Stimulated activated CD8-positive, alpha-beta memory T cell treated with anti-CD3 and anti-CD28 coated beads, Interleukin-2, amount 100 ng/mL, for 1 hour (primary cell): ENCODE results near the gene PBX1.

Experiments
- DNase-seq, 2 donors: peaks; one replicate each; pipeline ENCODE4 v3.0.0-alpha.2; 2020; ENCODE audit warnings: low read depth in 2 of 2

The PBX1 gene

DNA sequence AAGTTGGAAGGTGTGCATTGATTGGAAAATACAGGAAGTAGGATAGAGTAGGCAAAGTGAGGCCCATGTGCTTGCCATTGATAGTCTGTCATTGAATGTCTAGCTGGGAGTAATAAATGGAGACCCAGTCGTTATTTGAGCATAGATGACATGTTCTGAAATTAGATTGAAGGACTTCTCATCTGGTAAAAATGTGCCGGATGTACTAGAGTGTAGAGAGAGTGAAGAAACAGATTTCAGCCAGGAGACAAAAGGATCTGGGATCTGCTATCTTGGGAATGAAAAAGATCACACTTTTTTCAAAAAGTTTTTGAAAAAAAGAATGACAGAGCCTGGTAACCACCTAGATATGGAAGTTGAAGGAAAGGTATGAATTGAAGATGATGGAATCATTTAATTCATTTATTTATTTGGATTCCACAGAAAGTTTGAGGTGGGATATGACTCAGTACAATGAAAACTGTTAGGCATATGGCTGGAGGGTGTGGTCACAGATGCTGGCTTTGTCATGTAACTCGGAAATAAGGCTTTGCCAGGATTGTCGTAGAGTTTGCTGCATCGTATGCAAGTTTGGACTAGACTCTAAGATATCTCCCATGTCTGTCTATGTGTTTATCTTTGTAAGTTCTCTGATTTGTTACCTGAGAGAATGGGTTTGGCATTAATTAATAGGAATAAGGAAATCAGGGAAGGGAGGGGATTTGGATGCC is 137.1 kb downstream of the PBX1 start:
- DNase-seq: no peak

DNA sequence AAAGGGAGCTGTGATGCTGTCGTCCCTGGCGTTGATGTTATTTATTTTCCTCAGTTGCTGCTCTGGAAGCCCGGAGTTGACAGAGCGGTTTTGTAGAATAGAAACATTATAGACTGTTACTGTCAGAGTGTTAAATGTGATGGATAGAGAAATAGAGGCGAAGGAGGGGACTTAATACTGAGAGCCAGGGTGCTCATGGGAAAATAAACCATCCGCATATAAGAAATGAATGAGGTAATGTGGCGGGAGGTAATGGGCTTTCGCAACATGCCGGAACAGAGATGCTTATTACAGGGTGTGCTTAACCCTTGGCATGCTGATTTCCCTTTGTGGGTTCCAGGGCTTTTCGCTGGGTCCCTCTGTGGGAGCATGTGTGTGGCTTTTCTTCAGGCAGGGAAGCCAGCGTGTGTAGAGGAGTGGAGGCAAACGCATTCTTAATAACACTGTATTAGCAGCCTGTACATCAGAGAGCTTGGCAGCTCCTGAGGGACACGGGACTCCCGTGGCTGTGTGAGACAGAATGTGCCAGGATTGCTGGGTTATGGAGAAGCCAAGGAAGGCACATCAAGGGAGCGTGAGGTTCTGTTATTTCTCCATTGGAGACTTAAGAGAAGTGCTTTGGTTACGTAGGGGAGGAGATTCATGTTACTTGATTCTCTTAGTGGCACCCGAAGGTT is 141.0 kb downstream of the PBX1 start:
- DNase-seq: no peak

DNA sequence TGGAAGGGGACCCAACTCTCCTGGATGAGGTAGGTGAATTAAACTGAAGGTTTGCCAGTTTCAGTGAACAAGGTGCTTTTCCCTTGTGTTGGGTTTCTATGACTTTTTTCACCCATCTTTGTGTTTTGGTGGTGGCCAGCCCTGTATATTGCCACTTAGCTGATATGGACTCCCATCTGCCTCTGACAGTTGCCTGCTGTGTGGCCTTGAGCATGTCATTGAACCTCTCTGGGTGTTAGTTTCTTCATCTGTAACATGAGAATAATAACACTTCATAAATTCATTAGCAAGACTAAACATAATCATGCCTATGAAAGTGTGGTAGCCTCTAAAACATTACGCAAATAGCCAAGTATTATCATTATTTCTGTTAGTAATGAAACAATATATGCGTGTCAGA is 141.7 kb downstream of the PBX1 start:
- DNase-seq: no peak

DNA sequence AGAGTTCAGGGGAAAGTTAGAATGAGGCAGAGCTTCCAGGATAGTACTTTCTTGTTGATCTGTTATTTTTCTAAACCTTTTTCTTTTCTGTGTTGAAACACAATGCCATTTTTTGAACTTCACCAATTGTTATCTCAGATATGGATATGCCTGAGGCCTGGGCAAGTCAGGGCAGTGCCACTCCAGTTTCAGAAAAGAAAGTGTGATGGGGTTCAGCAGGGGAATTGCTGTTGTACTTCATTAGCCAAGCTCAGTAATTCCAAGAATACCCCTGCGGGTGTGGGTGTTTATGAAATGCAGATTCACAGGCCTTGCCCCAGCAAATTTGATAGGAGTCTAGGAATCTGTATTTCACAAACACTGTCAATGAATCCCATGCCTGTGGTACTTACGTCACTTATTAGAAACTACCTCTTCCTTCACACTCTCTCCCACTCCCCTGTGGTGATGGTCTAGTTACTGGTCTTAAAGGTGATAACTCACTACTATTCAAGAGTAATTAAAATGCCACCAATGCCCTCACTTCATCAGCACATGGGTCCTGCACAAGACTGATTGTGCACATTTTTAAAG is 142.3 kb downstream of the PBX1 start:
- DNase-seq: no peak

DNA sequence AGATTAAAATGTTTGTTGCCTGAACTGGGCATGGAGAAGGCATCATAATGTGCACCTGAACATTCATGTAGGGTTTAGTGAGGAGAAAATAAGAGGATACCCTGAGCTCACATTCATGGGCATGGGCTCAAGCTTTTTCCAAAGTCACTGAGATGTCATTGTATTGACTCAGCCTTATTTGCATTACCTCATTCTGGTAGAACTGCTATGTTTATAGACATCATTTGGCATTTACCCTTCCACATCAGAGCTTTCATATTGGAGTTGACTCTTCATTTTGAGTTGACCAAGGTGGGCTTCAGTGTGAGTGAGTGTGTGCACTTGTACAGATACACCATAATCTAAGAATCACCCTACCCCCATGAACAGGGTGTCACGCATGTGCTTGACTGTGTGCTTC is 143.2 kb downstream of the PBX1 start:
- no peak for DNase-seq

DNA sequence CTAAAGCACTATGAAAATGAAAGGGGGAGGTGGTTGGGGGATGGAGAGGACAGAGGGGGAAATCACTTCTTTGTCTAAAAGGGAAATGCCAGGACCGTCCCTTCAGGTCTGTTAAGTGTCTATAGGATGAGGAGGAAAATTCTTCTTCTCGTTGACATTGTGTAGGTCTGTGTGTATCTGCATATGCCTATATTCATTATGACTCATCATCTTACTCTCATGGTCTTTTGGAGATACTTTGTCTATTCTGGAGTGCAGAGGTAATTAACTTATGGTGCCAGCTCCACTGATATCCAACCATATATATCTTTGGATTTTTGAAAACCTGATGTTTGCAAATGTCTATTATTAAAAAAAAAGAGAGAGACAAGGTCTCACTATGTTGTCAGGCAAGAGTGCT is 143.7 kb downstream of the PBX1 start:
- DNase-seq: no peak

DNA sequence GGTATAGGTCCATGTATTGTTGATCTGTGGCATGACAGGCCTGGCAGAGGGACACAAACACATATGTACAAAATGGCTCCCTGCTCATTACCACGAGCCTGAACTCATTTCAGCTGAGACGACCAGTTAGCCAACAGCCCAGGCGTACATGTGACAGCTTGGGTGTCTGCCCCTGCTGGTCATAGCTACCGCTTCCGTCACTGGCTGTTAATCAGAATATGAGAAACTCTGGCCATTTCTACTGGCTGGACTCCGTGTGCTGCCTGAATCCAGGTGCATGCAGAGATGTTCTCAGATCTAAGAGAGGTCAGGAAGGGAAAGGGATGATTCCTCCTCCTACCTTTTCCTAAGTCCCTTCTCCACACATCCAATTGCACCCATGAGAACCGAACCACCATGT is 144.5 kb downstream of the PBX1 start:
- no peak for DNase-seq

DNA sequence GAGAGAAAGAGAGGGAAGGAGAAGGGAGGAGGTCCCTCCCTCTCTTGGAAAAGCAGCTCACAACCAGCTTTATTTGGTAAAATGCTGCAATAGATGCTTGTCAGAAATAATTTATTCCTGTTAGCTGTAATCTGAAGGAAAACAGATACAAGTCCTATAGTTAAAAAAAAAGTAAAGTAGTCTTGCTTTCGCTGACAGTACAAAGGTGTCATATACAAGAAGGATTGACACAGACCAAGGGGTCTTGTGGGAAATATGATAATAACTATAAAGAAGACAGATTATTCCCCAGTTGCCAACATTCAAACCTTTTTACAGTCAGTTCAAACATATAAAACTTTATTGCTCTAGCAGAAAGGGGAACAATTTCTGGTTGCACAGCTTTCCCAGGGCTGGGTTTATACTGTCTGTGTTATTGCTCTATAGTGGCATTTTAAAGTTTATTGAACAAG is 145.0 kb downstream of the PBX1 start:
- DNase-seq: no peak

DNA sequence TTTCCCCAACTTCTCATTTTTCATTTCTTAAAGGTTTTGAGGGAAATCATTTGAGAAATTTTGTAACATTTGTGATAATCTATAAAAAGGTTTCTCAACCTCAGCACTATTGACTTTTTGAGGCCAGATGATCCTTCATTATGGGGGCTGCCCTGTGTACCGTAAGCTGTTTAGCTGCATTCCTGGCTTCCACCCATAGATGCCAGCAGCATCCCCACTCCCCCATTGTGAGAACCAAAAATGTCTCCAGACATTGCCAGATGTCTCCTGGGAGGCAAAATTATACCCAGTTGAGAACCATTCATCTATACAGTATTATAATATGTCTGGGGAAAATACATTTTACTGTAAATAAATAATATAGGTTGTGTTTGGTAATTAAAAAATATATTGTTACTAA is 146.0 kb downstream of the PBX1 start:
- no peak for DNase-seq

DNA sequence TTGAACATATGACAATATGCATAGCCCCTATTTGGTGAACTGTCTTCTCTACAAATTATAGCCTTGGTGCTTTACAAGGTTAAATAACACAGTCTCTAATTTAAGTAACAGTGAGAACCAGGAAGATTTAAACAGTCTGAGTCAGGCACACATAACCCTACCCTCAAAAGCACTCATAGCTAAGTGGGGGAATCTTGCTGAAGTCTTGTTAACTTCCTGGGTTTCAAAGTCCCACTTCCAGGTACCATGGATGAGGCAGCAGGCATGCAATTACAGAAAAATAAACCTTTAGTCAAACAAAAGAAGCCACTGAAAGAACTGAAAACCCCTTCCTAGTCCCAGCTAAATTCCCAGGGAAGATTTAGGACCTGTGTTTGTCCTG is 147.6 kb downstream of the PBX1 start:
- DNase-seq: no peak

DNA sequence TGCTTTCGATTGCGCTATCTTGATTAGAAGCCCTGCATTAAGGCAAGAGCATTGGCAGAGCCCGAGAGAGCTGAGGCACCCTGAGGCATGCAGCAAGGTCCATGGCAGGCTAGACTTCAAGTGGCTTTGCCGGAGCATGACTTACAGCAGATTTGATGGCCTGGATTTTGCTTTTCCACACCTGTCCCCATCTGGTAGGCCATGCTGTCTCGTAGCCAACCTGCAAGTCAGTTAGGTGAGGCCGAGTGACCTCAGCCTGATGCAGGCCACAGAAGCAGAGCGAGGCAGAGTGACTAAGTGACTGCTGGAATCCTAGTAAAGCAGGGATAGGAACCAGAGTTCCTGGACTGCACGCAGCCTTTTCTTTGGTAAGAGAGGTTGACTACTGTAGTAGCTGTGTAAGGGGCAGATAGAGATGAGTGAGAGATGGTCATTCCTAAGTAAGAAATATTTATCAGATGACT is 148.9 kb downstream of the PBX1 start:
- no peak for DNase-seq

DNA sequence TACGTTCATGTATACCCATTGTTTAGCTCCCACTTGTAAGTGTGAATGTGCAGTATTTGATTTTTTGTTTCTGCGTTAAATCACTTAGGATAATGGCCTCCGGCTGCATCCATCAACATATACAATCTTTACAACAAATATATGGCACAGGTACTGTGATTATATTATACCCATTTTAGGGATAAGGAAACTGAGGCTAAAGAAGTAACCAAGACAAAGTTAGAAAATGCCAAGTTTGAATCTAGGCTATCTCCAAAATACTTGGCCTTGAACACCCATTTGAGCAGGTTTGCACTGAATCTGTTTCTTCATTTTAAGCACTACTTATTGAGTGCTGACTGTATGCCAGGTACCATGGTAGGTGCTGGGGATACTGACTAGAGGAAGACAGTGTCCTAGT is 149.6 kb downstream of the PBX1 start:
- DNase-seq: no peak

DNA sequence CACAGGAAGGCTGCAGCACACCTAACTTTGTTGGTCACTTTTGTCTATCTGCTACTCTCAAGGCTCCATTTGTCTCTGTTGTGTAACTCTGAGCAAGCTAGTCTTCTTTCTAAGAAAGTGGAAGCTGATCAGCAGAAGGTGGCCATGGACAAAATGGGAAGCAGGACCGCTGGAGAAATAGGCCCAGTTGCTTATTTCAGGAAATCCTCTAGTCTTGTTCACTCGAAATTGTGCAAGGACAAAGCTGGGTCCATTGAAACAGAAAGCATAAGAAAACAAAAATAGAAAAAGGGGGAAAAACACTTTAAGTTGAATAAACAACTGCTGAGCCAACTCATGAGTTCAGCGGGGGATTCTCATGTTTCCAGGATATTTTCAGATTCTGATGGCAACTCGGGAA is 150.1 kb downstream of the PBX1 start:
- no peak for DNase-seq

DNA sequence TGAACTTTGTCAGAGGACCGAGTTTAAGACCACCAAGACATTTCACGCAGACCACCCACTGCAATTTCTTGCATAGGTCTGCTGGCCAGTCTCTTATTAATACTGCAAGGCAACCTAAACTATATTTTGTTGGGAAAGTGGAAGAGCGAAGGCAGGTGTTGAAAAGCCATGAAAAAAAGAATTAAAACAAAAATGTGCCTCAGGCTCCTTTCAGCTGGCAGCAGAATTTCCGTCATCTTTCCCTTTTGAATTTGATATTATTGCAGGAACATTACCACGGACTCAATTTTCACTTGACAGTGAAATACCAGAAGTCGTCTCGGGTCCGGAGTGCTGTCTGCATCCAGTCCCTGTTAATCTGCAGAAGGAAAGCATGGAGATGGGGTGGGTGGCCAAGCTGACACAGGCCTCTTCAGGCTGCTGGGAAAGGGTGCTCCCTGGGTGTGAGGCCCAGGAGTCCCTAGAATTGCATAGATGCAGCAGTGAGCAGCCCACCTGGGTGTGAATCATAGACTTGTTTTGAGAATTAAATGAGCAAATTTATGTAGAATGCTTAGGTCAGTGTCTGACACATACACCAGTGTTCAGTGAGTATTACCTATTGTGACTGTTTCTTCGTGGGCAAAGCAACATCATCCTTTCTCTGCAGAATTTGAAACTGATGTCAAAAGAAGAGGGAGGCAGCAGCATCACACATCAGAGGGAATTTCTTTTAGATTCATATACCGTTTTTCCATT is 150.7 kb downstream of the PBX1 start:
- no peak for DNase-seq

DNA sequence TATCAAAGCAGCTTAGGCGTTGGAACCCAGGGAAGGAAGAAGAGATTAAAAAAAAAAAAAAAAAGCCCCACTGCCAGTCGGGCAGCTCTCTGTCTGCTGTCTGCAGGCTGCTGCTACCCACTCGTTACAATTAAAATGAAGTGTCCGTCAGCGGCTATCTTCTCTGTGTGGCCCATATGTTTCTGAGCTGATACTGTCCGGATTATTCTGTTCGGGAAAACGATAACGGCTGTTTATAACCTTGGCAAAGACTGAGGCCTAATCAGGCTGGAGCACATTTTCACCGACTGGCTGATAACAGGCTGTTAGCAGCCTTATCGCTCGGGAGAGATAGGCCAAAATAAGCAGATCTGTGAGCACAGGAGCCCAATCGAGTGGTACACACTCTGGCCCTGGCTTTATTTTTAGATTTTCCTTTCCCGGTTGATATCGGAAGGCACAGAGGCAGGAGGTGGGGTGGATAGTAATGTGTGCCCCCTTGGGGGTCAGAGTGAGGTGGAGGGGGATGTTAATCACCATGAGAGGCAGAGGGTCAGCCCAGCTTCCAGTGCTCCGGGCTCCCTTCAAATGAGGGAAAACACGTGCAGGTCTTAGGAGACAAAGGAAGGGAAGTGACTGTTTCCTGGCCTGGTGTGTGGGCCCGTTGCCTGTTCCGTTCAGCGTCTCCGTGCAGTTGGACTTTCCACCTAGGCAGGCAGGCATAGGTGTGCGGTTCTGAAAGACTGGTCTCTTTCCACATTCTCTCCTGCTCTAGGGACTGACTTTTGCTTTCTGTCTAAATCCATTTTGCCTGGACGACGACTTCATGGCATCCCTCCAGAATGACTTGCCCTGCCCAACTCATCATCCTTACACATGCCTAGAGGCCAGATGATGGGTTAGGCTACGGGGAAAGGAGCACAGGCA is 153.4 kb downstream of the PBX1 start:
- no peak for DNase-seq

DNA sequence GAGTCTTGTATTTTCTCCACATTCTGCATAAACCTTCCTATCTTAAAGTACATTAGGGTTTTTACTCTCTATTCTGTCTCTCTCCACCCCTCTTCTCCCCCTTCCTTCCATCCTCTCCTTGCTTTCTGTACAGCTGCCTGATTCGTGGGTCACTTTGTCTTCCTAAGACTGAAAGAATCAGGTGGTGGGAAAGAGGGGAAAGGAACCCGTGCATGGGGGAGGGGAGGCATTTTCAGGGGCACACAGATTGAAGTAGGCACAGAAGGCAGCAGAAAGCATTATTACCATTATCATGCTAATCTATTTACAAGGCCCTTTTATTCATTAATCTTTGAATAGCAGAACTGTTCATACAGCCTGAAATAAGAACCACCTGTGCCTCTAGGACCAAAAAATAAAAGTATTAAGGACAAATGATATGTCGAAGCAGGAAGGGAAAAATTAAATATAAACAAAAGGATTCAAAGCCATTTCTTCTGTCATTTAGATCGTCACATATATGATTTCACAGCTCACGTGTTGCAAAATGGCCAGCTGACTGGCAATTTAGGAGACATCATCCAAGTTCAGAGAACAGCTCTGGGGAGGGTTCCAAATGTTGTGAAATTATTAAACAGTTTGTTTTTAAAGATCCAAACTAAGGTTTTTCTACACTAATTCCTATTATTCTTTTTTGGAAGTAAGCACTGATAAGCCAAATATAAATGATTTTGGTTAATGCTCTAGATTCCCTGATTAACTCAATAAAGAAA is 154.6 kb downstream of the PBX1 start:
- no peak for DNase-seq

DNA sequence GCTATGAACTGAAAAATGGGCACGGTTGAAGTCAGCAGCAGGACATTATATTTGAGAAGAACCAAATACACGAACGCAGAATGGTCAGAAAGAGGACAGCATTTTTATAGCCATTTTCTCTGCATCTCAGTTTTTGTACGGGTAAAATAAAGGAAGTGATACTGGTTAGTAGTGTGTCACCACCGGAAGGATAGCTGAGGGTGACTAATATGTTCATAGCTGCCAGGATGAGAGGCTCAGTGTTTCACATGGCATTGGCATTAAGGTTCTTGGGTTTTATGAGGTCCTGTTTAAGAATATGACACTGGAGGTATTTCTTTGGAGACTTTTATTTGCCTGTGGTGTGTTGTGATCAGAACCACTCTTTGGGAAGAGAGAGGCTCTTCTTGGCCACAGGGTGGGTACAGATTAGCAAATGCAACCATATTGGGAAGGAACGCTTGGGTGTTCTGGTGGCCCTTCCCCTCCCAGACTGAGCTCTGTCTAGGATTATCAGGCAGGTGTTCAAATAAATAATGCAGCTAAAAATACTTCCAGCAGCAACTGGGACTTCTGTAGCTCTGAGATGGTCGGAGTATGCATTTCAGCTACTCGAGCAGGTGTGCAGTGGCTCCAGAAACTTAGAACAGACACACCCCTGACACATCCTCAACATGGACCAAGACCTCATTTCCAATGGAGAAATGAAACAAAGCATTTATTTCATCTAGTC is 158.2 kb downstream of the PBX1 start:
- DNase-seq: no peak

DNA sequence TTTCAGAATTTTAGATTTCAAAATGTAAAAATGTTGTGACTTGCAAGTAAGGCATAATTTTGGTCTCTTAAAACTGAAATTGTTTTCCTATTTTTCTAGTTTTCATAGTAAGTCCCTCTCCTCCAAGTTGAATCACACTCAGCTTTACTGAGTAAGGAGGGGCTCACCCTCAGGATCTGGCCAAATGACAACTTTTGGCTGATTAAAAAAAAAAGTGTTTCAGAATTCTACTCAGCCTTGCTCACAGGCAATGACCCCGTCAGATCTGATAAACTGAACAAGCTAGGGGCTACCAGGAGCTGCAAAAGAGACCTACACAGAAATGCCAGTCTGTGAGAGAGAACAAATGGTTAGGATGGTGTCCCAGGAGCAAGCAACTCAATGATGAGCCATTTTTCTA is 159.8 kb downstream of the PBX1 start:
- no peak for DNase-seq

DNA sequence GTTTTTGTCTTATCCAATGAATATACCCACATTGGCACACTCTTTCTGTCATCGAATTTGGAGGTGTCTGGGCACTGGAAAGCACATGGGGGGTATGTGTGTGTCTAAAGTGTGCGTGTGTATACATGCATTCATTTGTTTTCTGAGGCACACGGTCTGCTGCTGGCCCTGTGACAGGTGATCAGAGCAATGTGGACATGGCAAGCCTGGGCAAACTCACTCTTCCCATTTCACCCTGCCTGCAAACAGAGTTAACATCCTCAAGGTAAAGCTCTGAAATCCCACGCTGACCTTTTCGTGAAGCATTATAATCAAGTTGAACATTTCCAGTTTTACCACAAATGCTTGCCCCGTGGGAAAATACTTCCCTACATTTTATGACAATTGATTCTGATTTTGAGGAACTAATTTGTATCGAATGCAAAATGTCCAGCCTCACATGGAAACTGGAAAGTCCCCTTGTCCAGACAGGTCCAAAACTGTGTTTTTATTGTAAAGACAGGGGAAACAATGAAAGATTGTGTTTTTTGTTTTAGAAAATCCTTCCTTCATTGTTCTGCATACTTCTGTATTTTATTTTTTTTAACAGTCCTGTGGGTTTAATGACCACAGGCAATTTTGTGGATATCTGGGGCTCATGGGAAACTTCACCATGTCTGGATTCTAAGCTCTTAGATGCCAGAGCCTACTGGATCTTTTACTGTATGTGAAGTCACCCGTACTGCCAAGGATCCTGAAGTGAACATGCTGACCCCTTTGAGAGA is 160.9 kb downstream of the PBX1 start:
- DNase-seq: no peak
